ENCODE data around the gene TAF11L2. TPM values are rescaled to one million over a fixed set of nuclear protein-coding genes. Genes with fewer than 3 reads are reported as not detected.
"Not testable (repeated sequence)": the region's sequence is repeated elsewhere in the genome, so short reads cannot be mapped to it uniquely, and the experiment has no call there.

TAF11L2 gene
- not detected for polyA plus RNA-seq (ENCODE audit: low read depth in 6 of 6)

DNA sequence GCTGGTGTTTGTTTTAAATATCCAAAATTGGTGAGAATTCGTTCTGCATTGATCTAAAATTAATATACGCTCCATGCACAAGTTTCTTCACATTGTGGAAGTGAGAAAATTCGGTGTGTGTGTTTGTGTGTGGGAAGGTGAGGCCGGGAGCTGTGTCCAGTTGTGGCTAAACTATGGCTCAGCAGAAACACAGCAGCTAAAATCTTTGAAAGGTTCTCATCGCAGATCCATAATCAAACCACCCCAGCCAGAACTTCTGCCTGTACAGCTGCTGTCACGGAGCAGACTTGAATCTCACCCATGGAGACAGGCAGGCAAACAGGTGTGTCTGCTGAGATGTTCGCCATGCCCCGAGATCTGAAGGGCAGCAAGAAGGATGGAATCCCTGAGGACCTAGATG lies at the start of gene TAF11L2:
Gene TAF11L2, plus strand, starts transcription at position 301 of the 400 bp plus-strand sequence.
- H3K27me3 Mint-ChIP-seq; H3K4me1 Mint-ChIP-seq; DNase-seq; ATAC-seq (ENCODE audit: low read depth in 2 of 2); H3K9me3 Mint-ChIP-seq; H3K27ac Mint-ChIP-seq; H3K36me3 Mint-ChIP-seq: not testable (repeated sequence)
- H3K4me3 Mint-ChIP-seq = peak within 1 kb of the TSS in 1 of 8 donors; percentile 64

- H3K9me3 Mint-ChIP-seq = peaks cover 0 to 7% (median 0%) of the 10 kb centered on the region in 7 donors
- H3K27ac Mint-ChIP-seq = no peak overlapping the region
- peaks cover 0 to 12% (median 6%) of the 10 kb centered on the region in 3 donors for H3K27me3 Mint-ChIP-seq
- H3K4me3 Mint-ChIP-seq = no peak overlapping the region
- H3K36me3 Mint-ChIP-seq = peaks cover 0 to 9% of the 10 kb centered on the region in 2 donors
- no peak for ATAC-seq (ENCODE audit: low read depth in 2 of 2)
- H3K4me1 Mint-ChIP-seq = no peaks in the 10 kb centered on the region
- no peak for DNase-seq
Measured at GRCh38 chr5:17448877-17449276, 49.2 kb upstream of the TAF11L2 start.

GRCh38 chr5:17452936-17453335 lies 45.1 kb upstream of the TAF11L2 start:
- H3K4me1 Mint-ChIP-seq = peaks cover 0 to 9% (median 6%) of the 10 kb centered on the region in 3 donors
- H3K36me3 Mint-ChIP-seq = peaks cover 0 to 15% of the 10 kb centered on the region in 2 donors
- ATAC-seq (ENCODE audit: low read depth in 2 of 2) (no peak), DNase-seq (no peak)
- H3K4me3 Mint-ChIP-seq = no peak overlapping the region
- H3K9me3 Mint-ChIP-seq = peaks cover 0 to 17% (median 9%) of the 10 kb centered on the region in 7 donors
- peaks cover 0 to 21% (median 10%) of the 10 kb centered on the region in 3 donors for H3K27me3 Mint-ChIP-seq
- no peak overlapping the region for H3K27ac Mint-ChIP-seq

- peak overlapping the region in 1 of 8 donors; percentile 62 for H3K4me3 Mint-ChIP-seq
- ATAC-seq (ENCODE audit: low read depth in 2 of 2) = no peak
- peaks cover 5 to 14% (median 7%) of the 10 kb centered on the region in 7 donors for H3K9me3 Mint-ChIP-seq
- H3K27me3 Mint-ChIP-seq = peaks cover 0 to 14% (median 13%) of the 10 kb centered on the region in 3 donors
- no peak overlapping the region for H3K27ac Mint-ChIP-seq
- peaks cover 0 to 6% of the 10 kb centered on the region in 2 donors for H3K36me3 Mint-ChIP-seq
- peaks cover 0 to 9% (median 6%) of the 10 kb centered on the region in 3 donors for H3K4me1 Mint-ChIP-seq
- DNase-seq = no peak
Measured at GRCh38 chr5:17455942-17456341, 42.1 kb upstream of the TAF11L2 start.

- H3K36me3 Mint-ChIP-seq = peaks cover 0 to 20% of the 10 kb centered on the region in 2 donors
- DNase-seq = no peak
- H3K4me3 Mint-ChIP-seq = no peak overlapping the region
- H3K27ac Mint-ChIP-seq = peak overlapping the region in 1 of 6 donors; percentile 53
- H3K9me3 Mint-ChIP-seq = peaks cover 2 to 16% (median 12%) of the 10 kb centered on the region in 7 donors
- H3K4me1 Mint-ChIP-seq = no peaks in the 10 kb centered on the region
- peaks cover 3 to 27% (median 18%) of the 10 kb centered on the region in 3 donors for H3K27me3 Mint-ChIP-seq
- ATAC-seq (ENCODE audit: low read depth in 2 of 2) = no peak
Measured at GRCh38 chr5:17461793-17462192, 36.2 kb upstream of the TAF11L2 start.

- peaks cover 0 to 20% of the 10 kb centered on the region in 2 donors for H3K36me3 Mint-ChIP-seq
- peaks cover 0 to 13% (median 8%) of the 10 kb centered on the region in 7 donors for H3K9me3 Mint-ChIP-seq
- no peak overlapping the region for H3K27ac Mint-ChIP-seq
Measured at GRCh38 chr5:17463653-17464052, 34.4 kb upstream of the TAF11L2 start.

GRCh38 chr5:17470064-17470463 lies 28.0 kb upstream of the TAF11L2 start:
- peaks cover 0 to 2% (median 0%) of the 10 kb centered on the region in 7 donors for H3K9me3 Mint-ChIP-seq
- peaks cover 5 to 15% (median 15%) of the 10 kb centered on the region in 3 donors for H3K4me1 Mint-ChIP-seq
- no peak for DNase-seq
- no peak for ATAC-seq (ENCODE audit: low read depth in 2 of 2)
- H3K27me3 Mint-ChIP-seq = peaks cover 3 to 9% (median 6%) of the 10 kb centered on the region in 3 donors
- no peak overlapping the region for H3K4me3 Mint-ChIP-seq
- no peaks in the 10 kb centered on the region for H3K36me3 Mint-ChIP-seq
- no peak overlapping the region for H3K27ac Mint-ChIP-seq

More at GRCh38 chr5:17463653-17464052, 34.4 kb upstream of the TAF11L2 start:
- no peaks in the 10 kb centered on the region for H3K4me1 Mint-ChIP-seq
- H3K27me3 Mint-ChIP-seq = peaks cover 3 to 32% (median 25%) of the 10 kb centered on the region in 3 donors
- no peak for DNase-seq
- no peak overlapping the region for H3K4me3 Mint-ChIP-seq
- ATAC-seq (ENCODE audit: low read depth in 2 of 2) = no peak

DNA sequence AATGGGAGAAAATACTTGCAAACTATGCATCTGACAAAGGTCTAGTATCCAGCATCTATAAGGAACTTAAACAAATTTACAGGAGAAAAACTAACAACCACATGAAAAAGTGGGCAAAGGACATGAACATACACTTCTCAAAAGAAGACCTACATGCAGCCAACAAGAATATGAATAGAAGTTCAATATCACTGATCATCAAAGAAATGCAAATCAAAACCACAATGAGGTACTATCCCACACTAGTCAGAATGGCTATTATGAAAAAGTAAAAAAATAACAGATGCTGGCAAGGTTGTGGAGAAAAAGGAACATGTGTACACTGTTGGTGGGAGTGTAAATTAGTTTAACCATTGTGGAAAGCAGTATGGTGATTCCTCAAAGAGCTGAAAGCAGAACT lies 23.0 kb upstream of the TAF11L2 start:
- not testable (repeated sequence) for H3K9me3 Mint-ChIP-seq, H3K36me3 Mint-ChIP-seq, H3K4me3 Mint-ChIP-seq, H3K27ac Mint-ChIP-seq, H3K27me3 Mint-ChIP-seq
- DNase-seq (peak; percentile 6), ATAC-seq (ENCODE audit: low read depth in 2 of 2) (peak; percentile 48 to 67)
- H3K4me1 Mint-ChIP-seq = peaks cover 20 to 43% (median 39%) of the 10 kb centered on the region in 3 donors

DNA sequence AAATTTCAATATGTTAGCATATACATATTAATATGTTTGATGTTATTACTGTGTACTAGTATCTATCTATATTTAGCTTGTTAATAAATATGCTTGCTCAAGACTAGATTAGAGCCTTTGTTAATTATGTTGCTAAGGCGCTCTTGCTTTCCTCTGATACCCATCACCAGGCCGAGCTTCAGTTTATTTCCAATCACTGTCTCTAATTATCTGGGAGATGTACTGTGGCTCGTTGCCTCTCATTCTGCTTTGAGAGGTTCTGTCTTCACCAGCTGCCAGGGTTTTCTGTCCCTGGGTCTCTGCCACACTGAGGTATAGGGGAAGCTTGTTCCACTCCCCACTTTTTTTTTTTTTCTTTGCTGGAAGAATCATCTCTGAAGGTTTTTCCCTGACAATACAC lies 21.0 kb upstream of the TAF11L2 start:
- H3K4me1 Mint-ChIP-seq = peaks cover 20 to 43% (median 39%) of the 10 kb centered on the region in 3 donors
- ATAC-seq (ENCODE audit: low read depth in 2 of 2) = no peak
- no peak overlapping the region for H3K4me3 Mint-ChIP-seq
- H3K36me3 Mint-ChIP-seq = no peaks in the 10 kb centered on the region
- no peak for DNase-seq
- peaks cover 0 to 5% (median 0%) of the 10 kb centered on the region in 3 donors for H3K27me3 Mint-ChIP-seq
- H3K9me3 Mint-ChIP-seq = no peaks in the 10 kb centered on the region
- H3K27ac Mint-ChIP-seq = peak overlapping the region in 1 of 6 donors; percentile 1

GRCh38 chr5:17477573-17478265 lies 20.3 kb upstream of the TAF11L2 start:
- Mint-ChIP-seq H3K4me1 (peaks cover 20 to 43% (median 39%) of the 10 kb centered on the region in 3 donors), H3K9me3 (no peaks in the 10 kb centered on the region), H3K36me3 (no peaks in the 10 kb centered on the region), H3K27ac (peak overlapping the region in 2 of 6 donors; percentile 1 to 62), H3K4me3 (no peak overlapping the region), H3K27me3 (peaks cover 0 to 5% (median 0%) of the 10 kb centered on the region in 3 donors)
- DNase-seq = no peak
- peak in 1 of 2 donors; percentile 33 for ATAC-seq (ENCODE audit: low read depth in 2 of 2)

GRCh38 chr5:17481378-17481777 lies 16.7 kb upstream of the TAF11L2 start:
- Mint-ChIP-seq H3K9me3 (peaks cover 0 to 4% (median 0%) of the 10 kb centered on the region in 7 donors), H3K27ac (peak overlapping the region in 1 of 6 donors; percentile 10), H3K4me3 (no peak overlapping the region), H3K27me3 (peaks cover 0 to 6% (median 5%) of the 10 kb centered on the region in 3 donors), H3K4me1 (peaks cover 10 to 17% (median 11%) of the 10 kb centered on the region in 3 donors), H3K36me3 (no peaks in the 10 kb centered on the region)
- DNase-seq (no peak), ATAC-seq (ENCODE audit: low read depth in 2 of 2) (no peak)

DNA sequence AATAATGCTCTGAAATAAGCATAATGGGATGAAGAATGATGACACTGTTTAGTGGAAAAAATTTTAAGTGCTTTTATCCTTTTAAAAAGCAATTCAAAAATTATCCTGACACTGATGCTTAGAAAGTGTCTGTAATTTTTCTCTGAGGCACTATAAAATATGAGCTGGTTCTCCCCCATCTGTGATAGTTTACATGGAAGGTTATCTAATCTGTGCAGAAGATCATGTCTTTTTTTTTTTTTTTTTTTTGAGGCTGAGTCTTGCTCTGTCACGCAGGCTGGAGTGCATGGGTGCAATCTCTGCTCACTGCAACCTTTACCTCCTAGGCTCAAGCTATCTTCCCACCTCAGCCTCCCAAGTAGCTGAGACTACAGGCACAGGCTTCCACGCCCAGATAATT lies 15.2 kb upstream of the TAF11L2 start:
- peaks cover 6 to 7% (median 6%) of the 10 kb centered on the region in 3 donors for H3K4me1 Mint-ChIP-seq
- H3K9me3 Mint-ChIP-seq = peaks cover 0 to 4% (median 0%) of the 10 kb centered on the region in 7 donors
- H3K27me3 Mint-ChIP-seq = peaks cover 0 to 8% (median 5%) of the 10 kb centered on the region in 3 donors
- H3K4me3 Mint-ChIP-seq = no peak overlapping the region
- ATAC-seq (ENCODE audit: low read depth in 2 of 2) (no peak), DNase-seq (no peak)
- H3K36me3 Mint-ChIP-seq = no peaks in the 10 kb centered on the region
- no peak overlapping the region for H3K27ac Mint-ChIP-seq

GRCh38 chr5:17486464-17487173 lies 11.4 kb upstream of the TAF11L2 start:
- H3K36me3 Mint-ChIP-seq; ATAC-seq (ENCODE audit: low read depth in 2 of 2); H3K4me1 Mint-ChIP-seq; H3K27ac Mint-ChIP-seq; H3K27me3 Mint-ChIP-seq; DNase-seq; H3K9me3 Mint-ChIP-seq: not testable (repeated sequence)
- H3K4me3 Mint-ChIP-seq = peak overlapping the region in 1 of 8 donors; percentile 82
